ENCODE results near the gene APLF. TPM values are rescaled to one million over a fixed set of nuclear protein-coding genes. Genes with fewer than 3 reads are reported as not detected.

Gene APLF
- total and polyA plus RNA-seq, 8 donors: 0.85 to 4.2 (median 1.9) TPM

GRCh38 chr2:68612765-68613519, 145.6 kb downstream of the APLF start:
- DNase-seq: no peak
- H3K27ac ChIP-seq: no peak overlapping the region
- no peaks in the 10 kb centered on the region for H3K36me3 ChIP-seq
- no peaks in the 10 kb centered on the region for H3K4me1 ChIP-seq
- TF ChIP-seq CTCF (IDR thresholded peaks at IDR 0.05): no peak
- 64 to 74% methylated on average over 5 of the region's 5 CpGs for WGBS, 2 donors
- H3K4me3 ChIP-seq: no peak overlapping the region
- no peaks in the 10 kb centered on the region for H3K27me3 ChIP-seq
- ATAC-seq: no peak
- intact Hi-C loops (cut with DNase I): no loop called here
- H3K9me3 ChIP-seq: no peaks in the 10 kb centered on the region
- no peak for FAIRE-seq

GRCh38 chr2:68620772-68621171, 153.4 kb downstream of the APLF start:
- no peaks in the 10 kb centered on the region for H3K27me3 ChIP-seq
- TF ChIP-seq CTCF (IDR thresholded peaks at IDR 0.05): no peak
- intact Hi-C loops (cut with DNase I): no loop called here
- no peak overlapping the region for H3K27ac ChIP-seq
- no peaks in the 10 kb centered on the region for H3K36me3 ChIP-seq
- no peak for FAIRE-seq
- no peaks in the 10 kb centered on the region for H3K9me3 ChIP-seq
- DNase-seq: no peak
- H3K4me3 ChIP-seq: no peak overlapping the region
- H3K4me1 ChIP-seq: no peaks in the 10 kb centered on the region
- no peak for ATAC-seq

- no peaks in the 10 kb centered on the region for H3K27me3 ChIP-seq
- H3K4me3 ChIP-seq: no peak overlapping the region
- intact Hi-C loops (cut with DNase I): no loop called here
- no peaks in the 10 kb centered on the region for H3K9me3 ChIP-seq
- DNase-seq: no peak
- ATAC-seq: no peak
- H3K27ac ChIP-seq: no peak overlapping the region
- no peak for TF ChIP-seq CTCF (IDR thresholded peaks at IDR 0.05)
- no peaks in the 10 kb centered on the region for H3K4me1 ChIP-seq
- WGBS, 2 donors: 81 to 84% methylated on average over 6 of the region's 6 CpGs
- FAIRE-seq: no peak
- no peaks in the 10 kb centered on the region for H3K36me3 ChIP-seq
Measured at GRCh38 chr2:68623820-68624219, 156.4 kb downstream of the APLF start.

GRCh38 chr2:68627615-68628014, 160.2 kb downstream of the APLF start:
- no peak for TF ChIP-seq CTCF (IDR thresholded peaks at IDR 0.05)
- 72 to 73% methylated on average over 3 of the region's 3 CpGs for WGBS, 2 donors
- Histone ChIP-seq H3K9me3 (no peaks in the 10 kb centered on the region), H3K4me1 (no peaks in the 10 kb centered on the region), H3K27ac (no peak overlapping the region), H3K4me3 (no peak overlapping the region), H3K36me3 (no peaks in the 10 kb centered on the region), H3K27me3 (no peaks in the 10 kb centered on the region)
- DNase-seq (no peak), ATAC-seq (no peak), FAIRE-seq (no peak)
- intact Hi-C loops (cut with DNase I): no loop called here

Other genes starting within 250 kb of the APLF start
- 10 to 100 TPM; 15.5 to 27.4 (median 23.4) TPM for gene PPP3R1, start 215.1 kb upstream of the APLF start, total RNA-seq
- gene PPP3R1, start 215.1 kb upstream of the APLF start, polyA plus RNA-seq: 10 to 100 TPM in 1 of 2 donors, 1 to 10 TPM in 1; 6.1 to 12.4 TPM
- 1 to 10 TPM in 5 of 6 donors, under 1 TPM in 1; 0.85 to 4.8 (median 2.1) TPM for gene CNRIP1, start 147.6 kb upstream of the APLF start, total RNA-seq
- 1 to 10 TPM; 3.7 to 6.4 TPM for gene CNRIP1, start 147.6 kb upstream of the APLF start, polyA plus RNA-seq
- 1 to 10 TPM in 4 of 6 donors, under 1 TPM in 2; 0.28 to 8.0 (median 2.0) TPM for gene PLEK, start 102.3 kb upstream of the APLF start, total RNA-seq
- gene PLEK, start 102.3 kb upstream of the APLF start, polyA plus RNA-seq: 1 to 10 TPM; 1.0 to 2.1 TPM
- gene FBXO48, start 291 bp upstream of the APLF start, total RNA-seq: 1 to 10 TPM in 1 of 6 donors, under 1 TPM in 5; 0.46 to 1.1 (median 0.82) TPM
- gene FBXO48, start 291 bp upstream of the APLF start, polyA plus RNA-seq: under 1 TPM; 0.53 to 0.56 TPM
- gene PROKR1, start 176.0 kb downstream of the APLF start, total RNA-seq: not detected
- gene PROKR1, start 176.0 kb downstream of the APLF start, polyA plus RNA-seq: under 1 TPM; 0.02 to 0.04 TPM